ENCODE data around the gene KCNIP4. TPM values are rescaled to one million over a fixed set of nuclear protein-coding genes. Genes with fewer than 3 reads are reported as not detected.

Gene KCNIP4
- total and polyA plus RNA-seq, 10 of the 15 experiments (the other 5 are each of a cell fraction or from before 2014, with no cell fraction given) = 0.03 to 0.23 (median 0.13) TPM; not detected in 7

DNA sequence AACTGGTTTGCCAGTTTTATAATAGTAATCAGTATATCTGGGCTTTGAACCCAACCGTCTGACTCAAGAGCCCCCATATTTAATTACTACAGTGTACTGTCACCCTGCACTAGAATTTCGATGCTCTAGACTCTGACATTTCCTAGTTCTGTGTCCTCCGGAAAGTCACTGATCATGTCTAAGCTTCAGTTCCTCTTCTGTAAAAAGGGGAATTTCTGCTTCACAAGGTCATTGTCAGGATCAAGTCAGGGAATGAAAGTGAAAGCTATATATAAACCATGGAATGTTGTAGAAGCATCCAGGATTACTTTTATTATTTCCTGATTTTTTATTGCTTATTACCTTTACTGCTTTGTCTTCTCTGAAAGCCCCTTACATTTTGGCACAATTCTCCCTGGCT lies 4.0 kb upstream of the KCNIP4 start (continued):
- TF ChIP-seq, protein P1, sequence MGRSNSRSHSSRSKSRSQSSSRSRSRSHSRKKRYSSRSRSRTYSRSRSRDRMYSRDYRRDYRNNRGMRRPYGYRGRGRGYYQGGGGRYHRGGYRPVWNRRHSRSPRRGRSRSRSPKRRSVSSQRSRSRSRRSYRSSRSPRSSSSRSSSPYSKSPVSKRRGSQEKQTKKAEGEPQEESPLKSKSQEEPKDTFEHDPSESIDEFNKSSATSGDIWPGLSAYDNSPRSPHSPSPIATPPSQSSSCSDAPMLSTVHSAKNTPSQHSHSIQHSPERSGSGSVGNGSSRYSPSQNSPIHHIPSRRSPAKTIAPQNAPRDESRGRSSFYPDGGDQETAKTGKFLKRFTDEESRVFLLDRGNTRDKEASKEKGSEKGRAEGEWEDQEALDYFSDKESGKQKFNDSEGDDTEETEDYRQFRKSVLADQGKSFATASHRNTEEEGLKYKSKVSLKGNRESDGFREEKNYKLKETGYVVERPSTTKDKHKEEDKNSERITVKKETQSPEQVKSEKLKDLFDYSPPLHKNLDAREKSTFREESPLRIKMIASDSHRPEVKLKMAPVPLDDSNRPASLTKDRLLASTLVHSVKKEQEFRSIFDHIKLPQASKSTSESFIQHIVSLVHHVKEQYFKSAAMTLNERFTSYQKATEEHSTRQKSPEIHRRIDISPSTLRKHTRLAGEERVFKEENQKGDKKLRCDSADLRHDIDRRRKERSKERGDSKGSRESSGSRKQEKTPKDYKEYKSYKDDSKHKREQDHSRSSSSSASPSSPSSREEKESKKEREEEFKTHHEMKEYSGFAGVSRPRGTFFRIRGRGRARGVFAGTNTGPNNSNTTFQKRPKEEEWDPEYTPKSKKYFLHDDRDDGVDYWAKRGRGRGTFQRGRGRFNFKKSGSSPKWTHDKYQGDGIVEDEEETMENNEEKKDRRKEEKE (IDR thresholded peaks at IDR 0.05) = no peak
- TF ChIP-seq SRF (IDR thresholded peaks at IDR 0.05; ENCODE audit: low read depth in 2 of 2, low read length in 2 of 2) (no peak), MYC (IDR thresholded peaks at IDR 0.05; ENCODE audit: insufficient read depth, insufficient read length, insufficient replicate concordance, low read length, severe bottlenecking) (no peak), NFYA (IDR thresholded peaks at IDR 0.05; ENCODE audit: borderline replicate concordance, low read depth, low read length) (no peak), ZNF622 (IDR thresholded peaks at IDR 0.05) (no peak), ESRRA (IDR thresholded peaks at IDR 0.05; ENCODE audit: low read length) (peak; percentile 21; the same call in 1 of the 2 replicates), POLR2A (IDR thresholded peaks at IDR 0.05; ENCODE audit: low read depth, low read length) (no peak), STAT3 (IDR thresholded peaks at IDR 0.05; ENCODE audit: low read depth, low read length) (no peak), CBFB (IDR thresholded peaks at IDR 0.05; ENCODE audit: low read depth) (no peak), ZNF24 (IDR thresholded peaks at IDR 0.05) (no peak), MYB (IDR thresholded peaks at IDR 0.05; ENCODE audit: borderline replicate concordance, low read depth, low read length) (no peak), SMARCA5 (IDR thresholded peaks at IDR 0.05) (no peak)
- TF ChIP-seq, protein P2, sequence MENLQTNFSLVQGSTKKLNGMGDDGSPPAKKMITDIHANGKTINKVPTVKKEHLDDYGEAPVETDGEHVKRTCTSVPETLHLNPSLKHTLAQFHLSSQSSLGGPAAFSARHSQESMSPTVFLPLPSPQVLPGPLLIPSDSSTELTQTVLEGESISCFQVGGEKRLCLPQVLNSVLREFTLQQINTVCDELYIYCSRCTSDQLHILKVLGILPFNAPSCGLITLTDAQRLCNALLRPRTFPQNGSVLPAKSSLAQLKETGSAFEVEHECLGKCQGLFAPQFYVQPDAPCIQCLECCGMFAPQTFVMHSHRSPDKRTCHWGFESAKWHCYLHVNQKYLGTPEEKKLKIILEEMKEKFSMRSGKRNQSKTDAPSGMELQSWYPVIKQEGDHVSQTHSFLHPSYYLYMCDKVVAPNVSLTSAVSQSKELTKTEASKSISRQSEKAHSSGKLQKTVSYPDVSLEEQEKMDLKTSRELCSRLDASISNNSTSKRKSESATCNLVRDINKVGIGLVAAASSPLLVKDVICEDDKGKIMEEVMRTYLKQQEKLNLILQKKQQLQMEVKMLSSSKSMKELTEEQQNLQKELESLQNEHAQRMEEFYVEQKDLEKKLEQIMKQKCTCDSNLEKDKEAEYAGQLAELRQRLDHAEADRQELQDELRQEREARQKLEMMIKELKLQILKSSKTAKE (IDR thresholded peaks at IDR 0.05; ENCODE audit: low read depth, poor library complexity, severe bottlenecking) = no peak
- TF ChIP-seq, protein P3, sequence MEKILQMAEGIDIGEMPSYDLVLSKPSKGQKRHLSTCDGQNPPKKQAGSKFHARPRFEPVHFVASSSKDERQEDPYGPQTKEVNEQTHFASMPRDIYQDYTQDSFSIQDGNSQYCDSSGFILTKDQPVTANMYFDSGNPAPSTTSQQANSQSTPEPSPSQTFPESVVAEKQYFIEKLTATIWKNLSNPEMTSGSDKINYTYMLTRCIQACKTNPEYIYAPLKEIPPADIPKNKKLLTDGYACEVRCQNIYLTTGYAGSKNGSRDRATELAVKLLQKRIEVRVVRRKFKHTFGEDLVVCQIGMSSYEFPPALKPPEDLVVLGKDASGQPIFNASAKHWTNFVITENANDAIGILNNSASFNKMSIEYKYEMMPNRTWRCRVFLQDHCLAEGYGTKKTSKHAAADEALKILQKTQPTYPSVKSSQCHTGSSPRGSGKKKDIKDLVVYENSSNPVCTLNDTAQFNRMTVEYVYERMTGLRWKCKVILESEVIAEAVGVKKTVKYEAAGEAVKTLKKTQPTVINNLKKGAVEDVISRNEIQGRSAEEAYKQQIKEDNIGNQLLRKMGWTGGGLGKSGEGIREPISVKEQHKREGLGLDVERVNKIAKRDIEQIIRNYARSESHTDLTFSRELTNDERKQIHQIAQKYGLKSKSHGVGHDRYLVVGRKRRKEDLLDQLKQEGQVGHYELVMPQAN (conservative IDR thresholded peaks at IDR 0.05) = no peak
- TF ChIP-seq, protein P4, sequence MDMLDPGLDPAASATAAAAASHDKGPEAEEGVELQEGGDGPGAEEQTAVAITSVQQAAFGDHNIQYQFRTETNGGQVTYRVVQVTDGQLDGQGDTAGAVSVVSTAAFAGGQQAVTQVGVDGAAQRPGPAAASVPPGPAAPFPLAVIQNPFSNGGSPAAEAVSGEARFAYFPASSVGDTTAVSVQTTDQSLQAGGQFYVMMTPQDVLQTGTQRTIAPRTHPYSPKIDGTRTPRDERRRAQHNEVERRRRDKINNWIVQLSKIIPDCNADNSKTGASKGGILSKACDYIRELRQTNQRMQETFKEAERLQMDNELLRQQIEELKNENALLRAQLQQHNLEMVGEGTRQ (IDR thresholded peaks at IDR 0.05; ENCODE audit: borderline replicate concordance, low read depth, low read length) = no peak
- TF ChIP-seq, protein P5, sequence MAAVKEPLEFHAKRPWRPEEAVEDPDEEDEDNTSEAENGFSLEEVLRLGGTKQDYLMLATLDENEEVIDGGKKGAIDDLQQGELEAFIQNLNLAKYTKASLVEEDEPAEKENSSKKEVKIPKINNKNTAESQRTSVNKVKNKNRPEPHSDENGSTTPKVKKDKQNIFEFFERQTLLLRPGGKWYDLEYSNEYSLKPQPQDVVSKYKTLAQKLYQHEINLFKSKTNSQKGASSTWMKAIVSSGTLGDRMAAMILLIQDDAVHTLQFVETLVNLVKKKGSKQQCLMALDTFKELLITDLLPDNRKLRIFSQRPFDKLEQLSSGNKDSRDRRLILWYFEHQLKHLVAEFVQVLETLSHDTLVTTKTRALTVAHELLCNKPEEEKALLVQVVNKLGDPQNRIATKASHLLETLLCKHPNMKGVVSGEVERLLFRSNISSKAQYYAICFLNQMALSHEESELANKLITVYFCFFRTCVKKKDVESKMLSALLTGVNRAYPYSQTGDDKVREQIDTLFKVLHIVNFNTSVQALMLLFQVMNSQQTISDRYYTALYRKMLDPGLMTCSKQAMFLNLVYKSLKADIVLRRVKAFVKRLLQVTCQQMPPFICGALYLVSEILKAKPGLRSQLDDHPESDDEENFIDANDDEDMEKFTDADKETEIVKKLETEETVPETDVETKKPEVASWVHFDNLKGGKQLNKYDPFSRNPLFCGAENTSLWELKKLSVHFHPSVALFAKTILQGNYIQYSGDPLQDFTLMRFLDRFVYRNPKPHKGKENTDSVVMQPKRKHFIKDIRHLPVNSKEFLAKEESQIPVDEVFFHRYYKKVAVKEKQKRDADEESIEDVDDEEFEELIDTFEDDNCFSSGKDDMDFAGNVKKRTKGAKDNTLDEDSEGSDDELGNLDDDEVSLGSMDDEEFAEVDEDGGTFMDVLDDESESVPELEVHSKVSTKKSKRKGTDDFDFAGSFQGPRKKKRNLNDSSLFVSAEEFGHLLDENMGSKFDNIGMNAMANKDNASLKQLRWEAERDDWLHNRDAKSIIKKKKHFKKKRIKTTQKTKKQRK (IDR thresholded peaks at IDR 0.05; ENCODE audit: low read depth, low read length) = no peak
- TF ChIP-seq, protein P6, sequence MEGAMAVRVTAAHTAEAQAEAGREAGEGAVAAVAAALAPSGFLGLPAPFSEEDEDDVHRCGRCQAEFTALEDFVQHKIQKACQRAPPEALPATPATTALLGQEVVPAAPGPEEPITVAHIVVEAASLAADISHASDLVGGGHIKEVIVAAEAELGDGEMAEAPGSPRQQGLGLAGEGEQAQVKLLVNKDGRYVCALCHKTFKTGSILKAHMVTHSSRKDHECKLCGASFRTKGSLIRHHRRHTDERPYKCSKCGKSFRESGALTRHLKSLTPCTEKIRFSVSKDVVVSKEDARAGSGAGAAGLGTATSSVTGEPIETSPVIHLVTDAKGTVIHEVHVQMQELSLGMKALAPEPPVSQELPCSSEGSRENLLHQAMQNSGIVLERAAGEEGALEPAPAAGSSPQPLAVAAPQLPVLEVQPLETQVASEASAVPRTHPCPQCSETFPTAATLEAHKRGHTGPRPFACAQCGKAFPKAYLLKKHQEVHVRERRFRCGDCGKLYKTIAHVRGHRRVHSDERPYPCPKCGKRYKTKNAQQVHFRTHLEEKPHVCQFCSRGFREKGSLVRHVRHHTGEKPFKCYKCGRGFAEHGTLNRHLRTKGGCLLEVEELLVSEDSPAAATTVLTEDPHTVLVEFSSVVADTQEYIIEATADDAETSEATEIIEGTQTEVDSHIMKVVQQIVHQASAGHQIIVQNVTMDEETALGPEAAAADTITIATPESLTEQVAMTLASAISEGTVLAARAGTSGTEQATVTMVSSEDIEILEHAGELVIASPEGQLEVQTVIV (IDR thresholded peaks at IDR 0.05; ENCODE audit: borderline replicate concordance, partially characterized antibody) = no peak

Measured in GM12878 (cell line).